NCI-H2196 treated with DMSO at 0.1 percent for 48 hours (cell line): ENCODE results near the gene FAM221B.

Source experiments
- DNase-seq: peaks from one replicate; lab custom pipeline; 2025; ENCODE audit not compliant: unreplicated experiment; lab: John Stamatoyannopoulos, UW

FAM221B gene, protein sequence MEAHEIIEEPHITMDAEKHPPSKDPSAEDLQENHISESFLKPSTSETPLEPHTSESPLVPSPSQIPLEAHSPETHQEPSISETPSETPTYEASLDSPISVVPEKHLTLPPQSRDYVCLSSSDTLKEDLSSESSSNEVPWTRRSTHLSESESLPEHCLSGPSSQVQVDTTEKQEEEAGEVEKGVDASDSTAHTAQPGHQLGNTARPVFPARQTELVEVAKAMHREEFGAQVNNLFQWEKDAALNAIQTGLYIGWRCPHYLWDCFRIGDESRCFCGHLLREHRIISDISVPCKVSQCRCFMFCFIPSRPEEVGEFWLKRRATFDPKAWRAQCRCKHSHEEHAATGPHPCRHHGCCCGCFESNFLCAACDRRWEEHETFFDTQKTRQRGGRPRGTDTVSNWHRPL

GRCh38 chr9:35828716-35829083 is at the start of gene FAM221B:
Gene FAM221B, minus strand, starts transcription at chr9:35828732. Its CDS starts 2,571 bp downstream, at chr9:35826161.
- DNase-seq = no peak

DNA sequence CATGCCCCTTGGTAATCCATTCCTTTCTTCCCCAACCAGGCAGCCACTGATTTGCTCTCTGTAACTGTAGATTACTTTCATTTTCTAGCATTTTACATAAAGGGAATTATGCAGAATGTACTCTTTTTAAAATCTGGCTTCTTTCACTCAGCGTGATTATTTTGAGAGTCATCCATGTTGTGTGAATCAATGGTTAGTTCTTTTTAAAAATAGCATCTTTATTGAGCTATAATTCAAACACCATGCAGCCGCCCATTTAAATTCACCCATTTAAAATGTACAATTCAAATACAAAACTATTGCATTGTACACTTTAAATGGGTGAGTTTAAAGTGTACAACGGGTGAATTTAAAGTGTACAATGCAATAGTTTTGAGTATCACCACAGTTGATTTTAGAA is 44.0 kb upstream of the FAM221B start:
- no peak for DNase-seq

DNA sequence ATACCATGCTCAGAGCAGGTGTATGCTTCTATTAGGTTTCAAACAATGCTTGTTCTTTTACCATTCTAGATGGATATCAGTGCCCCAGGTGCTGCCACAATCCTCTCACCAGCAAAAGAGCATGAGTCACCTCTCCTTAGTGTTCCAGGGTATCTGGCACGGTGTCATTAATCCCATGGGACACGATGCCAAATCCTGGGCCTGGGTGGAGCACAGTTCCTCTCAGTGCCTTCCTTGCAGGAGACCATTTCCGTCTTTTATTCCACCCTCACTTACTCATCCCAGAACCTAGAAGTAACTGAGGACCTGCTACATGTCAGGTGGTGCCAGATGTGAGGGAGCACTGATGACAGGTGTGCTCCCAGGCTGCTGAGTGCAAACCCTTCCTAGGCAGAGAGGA is 43.0 kb upstream of the FAM221B start:
- DNase-seq = peak; percentile 68

DNA sequence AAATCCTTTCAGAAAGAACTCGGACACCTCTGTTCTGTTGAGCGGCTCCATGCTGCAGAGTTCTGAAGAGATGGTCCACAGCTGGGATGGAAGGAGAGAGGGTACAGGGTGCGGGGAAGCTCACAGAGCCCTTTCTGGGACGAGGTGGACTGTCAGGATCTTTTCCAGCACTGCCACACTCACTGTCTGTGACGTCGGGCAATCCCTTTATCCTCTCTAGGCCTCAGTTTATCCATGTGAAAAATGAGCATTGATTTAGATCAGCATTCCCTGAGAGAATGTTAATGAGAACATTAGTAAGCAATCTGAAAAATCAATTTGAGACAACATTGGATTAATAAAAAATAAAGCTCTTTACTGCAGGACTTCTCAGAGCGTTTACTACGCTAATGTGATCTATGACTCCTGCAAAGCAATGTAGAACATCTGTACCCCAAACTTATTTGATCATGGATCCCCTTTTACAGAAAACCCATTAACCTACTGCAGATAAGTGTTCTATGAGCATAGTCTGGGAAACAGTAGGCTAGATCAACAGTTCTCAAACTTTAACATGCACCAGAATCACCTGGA is 41.9 kb upstream of the FAM221B start, which contains the start of gene OR13J1:
Gene OR13J1 (minus strand): TSS at position 51 of the 573 bp plus-strand sequence. CDS start 0 bp downstream, at position 51.
- DNase-seq = no peak

DNA sequence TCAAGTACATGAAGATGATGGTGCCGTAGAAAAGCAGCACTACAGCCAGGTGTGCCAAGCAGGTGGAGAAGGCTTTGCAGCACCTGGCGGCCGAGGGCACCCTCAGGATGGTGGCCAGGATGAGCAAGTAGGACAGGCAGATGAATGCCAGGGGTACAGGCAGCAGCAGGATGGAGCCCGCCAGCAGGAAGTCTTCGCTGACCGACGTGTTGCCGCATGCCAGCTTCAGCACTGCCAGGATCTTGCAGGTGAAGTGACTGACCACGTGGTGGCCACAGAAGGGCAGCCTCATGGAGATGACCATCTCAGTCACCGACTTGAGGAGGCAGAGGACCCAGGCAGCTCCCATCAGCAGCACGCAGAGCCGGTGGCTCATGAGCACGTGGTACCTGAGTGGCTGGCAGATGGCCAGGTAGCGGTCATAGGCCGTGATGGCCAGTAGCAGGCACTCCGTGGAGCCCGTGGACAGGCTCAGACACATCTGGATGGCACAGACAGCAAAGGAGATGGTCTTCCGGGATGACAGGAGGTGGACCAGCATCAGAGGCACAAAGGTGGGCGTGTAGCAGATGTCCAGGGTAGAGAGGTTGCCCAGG is 41.2 kb upstream of the FAM221B start:
- peak; percentile 6 for DNase-seq

DNA sequence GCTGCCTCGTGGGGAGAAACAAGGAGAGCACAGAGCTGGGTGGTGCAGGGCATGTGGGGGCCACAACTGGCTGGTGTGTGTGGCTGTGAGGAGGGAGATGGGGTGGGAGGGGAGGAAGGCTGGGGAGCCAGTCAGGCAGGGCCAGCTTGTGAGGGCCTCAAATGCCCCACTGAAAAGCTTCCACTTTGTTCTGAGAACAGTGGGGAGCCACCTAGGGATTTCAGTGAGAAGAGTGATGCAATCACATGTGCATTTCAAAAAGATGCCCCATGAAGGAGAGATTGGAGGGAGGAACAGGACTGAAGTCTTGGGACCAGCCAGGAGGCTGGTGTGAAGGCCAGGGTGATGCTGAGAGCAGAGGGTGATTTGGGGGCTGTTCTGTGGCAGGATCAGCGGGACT is 40.4 kb upstream of the FAM221B start:
- DNase-seq = no peak

GRCh38 chr9:35867538-35867937 is 39.0 kb upstream of the FAM221B start:
- no peak for DNase-seq

DNA sequence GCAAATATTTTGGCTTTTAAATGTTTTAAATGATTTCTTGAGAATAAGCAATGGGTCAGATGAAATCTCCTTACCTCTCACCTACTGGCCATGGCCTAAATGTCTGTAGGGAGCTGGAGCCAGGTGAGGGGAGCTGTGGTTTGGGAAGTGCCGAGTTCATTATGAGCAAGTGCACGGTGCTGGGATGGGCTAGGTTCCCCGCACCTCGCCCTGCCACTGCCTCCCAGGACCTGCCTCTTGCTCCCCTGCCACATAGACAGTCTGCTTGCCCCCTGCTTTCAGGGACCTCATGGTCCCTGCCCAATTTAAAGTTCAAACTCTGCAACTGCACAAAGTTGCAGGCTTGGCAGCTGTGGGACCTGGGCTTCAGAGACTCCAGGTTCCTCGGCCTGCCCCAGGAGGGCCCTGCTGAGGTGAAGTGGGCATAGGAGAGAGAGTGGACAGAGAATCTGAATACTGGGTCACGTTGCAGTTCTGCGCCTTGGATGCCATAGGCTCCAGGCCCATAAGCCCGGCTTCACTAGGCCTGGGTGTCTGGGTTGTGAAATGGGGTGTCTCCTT is 36.2 kb upstream of the FAM221B start:
- DNase-seq = no peak

DNA sequence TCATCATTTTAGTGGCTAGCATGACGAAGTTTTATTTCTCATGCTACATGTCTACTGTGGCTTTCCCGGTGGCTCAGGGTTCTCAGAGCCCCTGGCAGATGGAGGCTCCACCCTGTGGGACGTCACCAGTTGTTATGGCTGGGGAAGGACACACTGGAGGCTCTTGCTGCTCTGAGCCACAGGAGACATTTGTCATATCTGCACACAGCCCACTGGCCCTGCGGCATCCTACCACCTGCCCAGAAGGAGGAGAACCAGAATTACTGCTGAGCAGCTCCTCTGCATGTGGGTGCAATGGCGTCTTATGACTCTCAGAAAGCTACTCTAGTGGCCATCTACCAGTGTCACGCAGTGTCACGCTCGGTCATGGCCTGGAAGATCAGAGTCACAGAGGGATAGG is 35.1 kb upstream of the FAM221B start:
- no peak for DNase-seq

- no peak for DNase-seq
These were observed 33.8 kb upstream of the FAM221B start for GRCh38 chr9:35862328-35862727.

DNA sequence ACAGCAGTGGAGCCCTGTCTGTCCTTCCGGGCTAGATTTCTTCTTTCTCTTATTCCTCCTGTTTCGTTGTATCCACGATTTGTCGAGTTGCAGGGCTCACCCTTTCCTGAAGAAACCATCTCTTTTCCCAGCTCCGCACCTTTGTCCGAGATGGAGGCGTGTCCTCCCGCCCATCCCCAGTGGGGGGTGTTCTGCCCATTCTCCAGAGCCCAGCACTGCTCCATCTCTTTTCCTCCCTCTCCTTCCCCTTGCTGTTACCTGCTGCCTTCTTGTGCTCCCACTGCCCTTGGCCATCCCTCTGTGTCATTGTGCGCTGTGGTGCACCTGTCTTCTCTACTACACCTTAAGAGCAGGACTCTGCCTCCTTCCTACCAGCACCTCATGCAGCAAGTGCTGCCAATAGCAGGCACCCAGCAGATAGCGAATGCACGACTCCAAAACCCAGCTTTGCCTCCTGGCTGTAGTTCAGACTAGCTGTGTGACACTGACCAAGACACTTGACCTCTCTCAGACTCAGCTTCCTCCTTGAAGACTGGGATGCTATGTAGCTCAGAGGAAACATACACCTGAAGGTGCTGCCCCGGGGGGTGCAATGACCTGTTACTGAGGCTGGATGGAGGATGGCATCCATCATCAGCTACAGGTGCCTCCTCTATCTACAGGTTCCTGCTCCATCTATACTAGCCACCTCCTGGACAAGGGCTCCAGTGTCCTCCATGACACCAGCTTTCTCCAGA is 32.8 kb upstream of the FAM221B start:
- DNase-seq = no peak

DNA sequence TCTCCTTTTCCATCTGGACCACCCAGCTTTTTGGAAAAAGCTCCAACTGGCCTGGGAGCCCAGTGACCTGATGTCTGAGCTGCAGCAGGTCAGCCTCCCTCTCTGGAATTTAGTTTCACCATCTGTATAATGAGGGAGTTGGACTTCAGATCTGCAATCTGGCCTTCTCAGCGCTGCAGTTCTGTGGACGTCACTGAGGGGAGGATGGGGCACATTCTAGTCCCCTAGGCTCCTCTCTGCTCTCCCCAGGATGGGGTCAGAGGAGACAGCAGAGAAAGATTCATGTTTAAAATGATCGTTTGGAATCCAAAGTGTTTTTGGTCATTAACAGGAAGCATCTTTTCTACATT is 31.4 kb upstream of the FAM221B start:
- DNase-seq = no peak

GRCh38 chr9:35859310-35859989 is 30.9 kb upstream of the FAM221B start:
- no peak for DNase-seq

DNA sequence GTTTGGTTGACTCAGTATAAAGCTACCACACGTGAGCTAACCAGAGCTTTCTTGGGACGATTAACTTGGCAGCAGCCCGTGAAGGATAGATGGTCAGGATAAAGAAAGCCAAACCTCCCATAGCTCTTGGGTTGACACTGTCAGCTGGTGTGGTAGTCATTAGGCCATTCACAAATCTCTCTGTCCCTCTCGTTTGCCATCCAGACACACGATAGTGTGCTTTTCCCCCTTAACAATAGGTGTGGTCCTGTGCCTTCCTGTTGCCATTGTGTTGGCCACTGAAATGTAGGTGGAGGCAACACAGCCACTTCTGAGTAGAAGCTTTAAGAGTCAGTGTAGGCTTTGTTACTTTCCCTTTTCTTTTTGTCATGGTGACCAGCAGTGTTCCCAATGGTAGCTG is 29.9 kb upstream of the FAM221B start:
- no peak for DNase-seq

GRCh38 chr9:35856882-35857281 is 28.4 kb upstream of the FAM221B start:
- no peak for DNase-seq

DNA sequence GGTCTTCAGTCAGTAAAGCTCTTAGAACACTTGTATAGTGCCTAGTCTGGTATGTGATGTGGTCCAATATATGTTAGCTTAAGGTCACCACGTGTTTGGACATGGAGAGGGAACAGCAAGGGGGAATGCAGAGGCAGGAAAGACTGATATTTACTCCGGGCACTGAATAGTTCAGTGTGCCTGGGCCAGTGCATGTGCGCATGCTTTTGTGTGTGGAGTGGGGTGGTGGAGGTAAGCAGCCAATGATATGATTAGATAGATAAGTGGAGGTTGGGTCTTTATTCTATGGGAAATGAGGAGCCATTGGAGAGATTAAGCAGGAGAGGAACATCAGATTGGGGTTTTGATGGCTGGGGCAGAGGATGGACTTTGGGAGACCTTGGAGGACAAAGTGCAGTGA is 27.7 kb upstream of the FAM221B start:
- no peak for DNase-seq

DNA sequence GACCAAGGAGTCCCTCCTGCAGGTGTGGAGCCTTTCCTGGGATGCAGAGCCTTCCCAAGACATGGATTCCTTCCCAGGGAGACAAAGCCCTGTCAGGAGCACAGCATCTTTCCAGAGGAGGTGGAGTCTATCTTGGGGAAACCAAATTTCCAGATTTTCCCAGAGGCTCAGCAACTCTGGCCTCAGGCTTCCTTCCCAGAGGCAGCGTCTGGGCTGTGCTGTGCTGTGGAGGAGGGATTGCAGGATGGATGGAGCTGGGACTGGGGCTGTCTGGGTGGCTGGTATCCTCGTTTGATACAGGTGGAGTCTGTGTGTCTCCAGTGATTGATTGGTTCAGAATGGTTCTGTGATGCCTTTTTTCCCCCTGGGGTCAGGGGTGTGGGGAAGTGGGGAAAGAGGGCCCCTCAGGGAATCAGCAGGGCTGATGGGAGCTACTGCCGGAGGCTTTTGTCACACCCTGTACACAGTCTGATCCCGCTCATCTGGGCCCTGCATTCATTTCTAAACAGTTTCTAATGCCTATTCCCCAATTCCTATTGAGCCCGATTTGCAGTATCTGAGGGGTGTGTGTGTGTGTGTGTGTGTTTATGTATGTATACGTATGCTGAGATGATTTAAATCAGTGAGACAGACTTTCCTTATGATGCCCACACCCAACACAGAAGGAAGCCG is 25.7 kb upstream of the FAM221B start:
- no peak for DNase-seq

GRCh38 chr9:35852876-35853865 is 24.6 kb upstream of the FAM221B start:
- DNase-seq = no peak

DNA sequence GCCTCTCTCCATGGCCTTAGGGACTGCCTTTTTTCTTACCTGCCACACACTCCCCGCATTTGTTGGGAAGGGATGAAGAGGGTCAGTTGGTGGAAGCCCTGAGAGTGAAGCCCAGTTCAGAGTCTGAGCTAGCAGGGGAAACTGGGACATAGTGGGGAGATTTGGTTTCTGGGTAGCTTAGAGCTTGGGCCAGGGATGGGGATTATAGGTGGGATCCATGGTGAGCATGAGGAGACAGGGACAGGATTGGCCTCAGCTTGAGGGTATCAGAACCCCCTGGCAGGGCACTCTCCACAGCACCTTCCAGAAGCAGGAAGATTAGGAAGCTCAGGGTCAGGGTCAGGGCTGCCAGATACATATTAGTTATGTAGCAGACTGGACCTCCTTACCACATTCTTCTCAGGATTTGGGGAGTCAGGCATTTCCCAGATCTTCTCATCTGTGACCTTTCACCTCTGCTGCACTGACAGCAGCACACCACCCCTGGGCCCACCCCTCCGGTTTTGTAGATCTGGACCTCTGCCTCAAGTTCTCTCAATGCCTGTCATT is 23.8 kb upstream of the FAM221B start:
- DNase-seq = no peak
